GM18951 (cell line): ENCODE data around the gene RNF168.
"Not testable (repeated sequence)": the region's sequence is repeated elsewhere in the genome, so short reads cannot be mapped to it uniquely, and the experiment has no call there.

ENCODE experiments used
- POLR2A ChIP-seq: IDR thresholded peaks from 4 replicates; pipeline ENCODE4 v1.6.1; 2011; ENCODE audit warnings: mild to moderate bottlenecking; ENCODE audit not compliant: insufficient read length, insufficient read depth; ENCODE audit errors: extremely low read depth
- in situ Hi-C: fragments of 300-500 bp; cut with MboI; formaldehyde crosslinking; loops from one replicate; pipeline ENCODE4 v1.12.0; 2022; ENCODE audit warnings: low sequenced_read_pairs, mixed read lengths, inconsistent platforms; ENCODE audit not compliant: unreplicated experiment

RNF168 gene

GRCh38 chr3:196524527-196524926, 21.0 kb upstream of the RNF168 start:
- no peak for TF ChIP-seq POLR2A
- in situ Hi-C loops = no loop called here

GRCh38 chr3:196523841-196524240, 20.3 kb upstream of the RNF168 start:
- in situ Hi-C loops = no loop called here
- TF ChIP-seq POLR2A = no peak

DNA sequence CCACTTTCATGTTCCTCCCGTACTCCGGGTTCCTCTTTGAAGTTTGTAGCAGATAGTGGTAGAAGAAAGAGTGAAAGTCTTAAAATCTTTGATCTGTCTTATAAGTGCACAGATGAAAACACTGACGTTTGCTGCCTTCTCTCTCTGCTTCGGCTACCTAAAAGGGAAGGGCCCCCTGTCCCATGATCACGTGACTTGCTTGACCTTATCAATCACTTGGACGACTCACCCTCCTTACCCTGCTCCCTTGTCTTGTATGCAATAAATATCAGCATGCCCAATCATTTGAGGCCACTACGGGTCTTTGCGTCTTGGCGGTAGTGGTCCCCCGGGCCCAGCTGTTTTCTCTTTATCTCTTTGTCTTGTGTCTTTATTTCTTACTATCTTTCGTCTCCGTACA, 17.7 kb upstream of the RNF168 start:
- in situ Hi-C loops = not testable (repeated sequence)

- no peak for TF ChIP-seq POLR2A
- in situ Hi-C loops = no loop called here
Measured at GRCh38 chr3:196519718-196520082, 16.1 kb upstream of the RNF168 start.

DNA sequence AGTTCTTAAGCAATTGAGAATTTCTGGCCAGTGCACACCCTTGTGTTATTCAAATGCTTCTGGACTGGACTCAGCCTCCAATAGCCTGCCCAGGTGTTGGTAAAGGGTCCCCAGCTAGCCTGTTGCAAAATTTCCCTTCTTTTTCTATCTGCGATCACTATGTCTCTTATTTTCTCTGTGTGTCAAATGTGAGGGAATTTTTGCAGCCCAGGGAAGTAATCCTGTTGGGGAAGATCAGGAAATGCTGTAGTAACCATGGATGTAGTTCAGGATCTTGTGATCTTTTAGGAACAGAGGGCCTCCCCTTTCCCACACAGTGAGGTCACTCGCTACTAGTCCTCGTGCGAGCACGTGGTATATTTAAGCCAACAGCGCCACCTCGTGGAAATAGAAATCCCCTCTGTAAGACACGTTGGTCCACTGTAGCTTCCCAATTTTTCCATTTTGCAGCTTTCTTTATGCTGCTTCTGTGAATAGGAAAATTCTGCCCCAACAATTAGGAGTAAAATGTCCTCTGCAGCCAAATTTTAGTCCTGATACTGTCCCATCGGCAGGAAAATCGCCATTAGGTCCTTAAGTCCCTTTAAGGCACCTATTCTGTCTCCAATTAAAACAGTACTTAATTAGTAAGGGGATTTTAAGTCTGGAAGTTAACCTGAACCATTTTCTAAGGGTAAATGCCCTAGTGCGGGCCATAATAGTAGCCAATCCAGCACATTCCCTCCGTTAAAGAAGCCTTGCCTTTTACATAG, 15.6 kb upstream of the RNF168 start:
- in situ Hi-C loops = no loop called here

GRCh38 chr3:196517919-196518318, 14.4 kb upstream of the RNF168 start:
- TF ChIP-seq POLR2A = no peak
- in situ Hi-C loops = no loop called here

More for the DNA sequence above, 15.6 kb upstream of the RNF168 start:
- no peak for TF ChIP-seq POLR2A

DNA sequence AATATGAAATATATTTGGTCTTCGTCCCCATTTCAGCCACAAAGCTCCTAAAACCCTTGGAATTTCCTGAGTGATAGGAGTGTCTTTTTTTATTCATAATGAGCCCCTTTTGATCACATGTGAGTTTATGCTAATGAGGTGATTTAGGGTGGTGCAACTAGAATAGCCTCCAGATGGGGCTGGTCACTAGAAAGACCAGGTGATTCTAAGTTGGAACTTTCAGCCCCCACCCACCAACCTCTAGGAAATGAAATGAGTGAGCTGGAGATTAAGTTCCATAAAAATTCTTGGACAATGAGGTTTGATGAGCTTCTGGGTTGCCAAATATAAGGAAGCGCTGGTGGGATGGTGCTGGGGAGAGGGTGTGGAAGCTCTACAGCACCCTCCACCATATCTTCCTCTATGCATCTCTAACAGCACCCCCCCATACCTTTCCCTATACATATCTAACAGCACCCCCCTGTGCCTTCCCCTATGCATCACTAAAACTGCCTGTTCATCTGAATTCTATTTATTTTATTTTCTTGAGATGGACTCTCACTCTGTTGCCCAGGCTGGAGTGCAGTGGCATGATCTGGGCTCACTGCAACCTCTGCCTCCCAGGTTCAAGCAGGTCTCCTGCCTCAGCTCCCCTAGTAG, 13.7 kb upstream of the RNF168 start:
- no peak for TF ChIP-seq POLR2A
- in situ Hi-C loops = no loop called here

DNA sequence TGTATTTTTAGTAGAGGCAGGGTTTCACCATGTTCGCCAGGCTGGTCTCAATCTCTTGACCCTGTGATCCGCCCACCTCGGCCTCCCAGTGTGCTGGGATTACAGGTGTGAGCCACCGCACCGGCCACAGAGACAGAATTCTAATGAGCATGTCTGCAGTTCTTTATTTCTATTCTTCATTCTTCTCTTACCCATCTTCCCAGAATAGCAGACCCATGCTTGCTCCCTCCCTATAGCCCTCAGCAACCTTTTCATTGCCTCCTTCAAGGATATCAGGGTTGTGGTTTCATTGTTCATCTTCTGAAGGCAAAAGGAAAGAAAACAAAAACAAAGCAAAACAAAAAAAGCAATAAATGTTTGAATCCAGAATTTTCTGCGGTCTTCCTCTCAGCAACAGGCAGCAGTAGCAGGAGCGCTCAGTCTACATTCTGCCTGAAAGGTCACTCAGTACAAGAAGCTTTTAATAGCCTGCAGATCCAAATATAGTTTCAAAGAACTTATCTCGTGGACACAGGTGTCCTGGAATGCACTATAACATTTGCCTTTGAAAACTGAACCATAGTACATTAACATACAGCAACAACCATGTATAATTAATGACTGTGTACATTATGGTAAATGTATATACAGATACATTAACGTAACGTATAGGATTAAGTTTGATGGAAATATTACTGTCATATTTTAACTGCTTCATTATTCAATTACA, 11.5 kb upstream of the RNF168 start, which contains the start of gene SMCO1:
SMCO1 (minus strand) TSS at position 434 of the 709 bp plus-strand sequence; CDS start at position 297, 137 bp downstream.
- no peak for TF ChIP-seq POLR2A
- in situ Hi-C loops = no loop called here

GRCh38 chr3:196514350-196514716, 10.8 kb upstream of the RNF168 start:
- in situ Hi-C loops = no loop called here
- TF ChIP-seq POLR2A = no peak

DNA sequence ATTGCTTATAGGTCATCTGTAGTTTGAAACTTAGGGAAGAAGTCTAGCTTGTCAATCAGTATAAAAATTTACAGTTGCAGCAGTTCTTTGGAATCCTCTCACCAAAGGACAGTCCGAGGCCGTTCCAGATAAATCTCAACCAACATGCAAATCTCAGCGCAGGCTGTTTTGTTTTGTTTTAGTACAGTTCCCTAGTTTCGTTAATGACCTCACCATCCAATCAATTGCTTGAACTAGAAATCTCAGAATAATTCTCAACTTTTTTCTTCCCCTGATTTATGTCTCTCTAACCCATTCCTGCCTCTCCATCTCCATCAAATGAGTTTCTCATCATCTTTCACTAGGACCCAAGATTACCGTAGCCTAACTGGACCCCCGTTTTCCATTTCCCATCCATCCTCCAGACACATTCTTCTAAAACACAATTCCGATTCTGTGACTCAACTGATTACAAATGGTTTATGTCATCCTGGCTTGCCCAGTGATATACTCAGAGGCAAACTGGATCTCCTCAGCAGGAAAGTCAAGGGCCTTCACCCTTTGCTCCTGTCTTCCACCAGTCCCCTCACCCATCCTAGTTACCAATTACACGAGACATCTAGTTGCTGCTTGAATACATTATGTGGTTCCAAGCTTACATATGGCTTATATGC, 10.3 kb upstream of the RNF168 start:
- in situ Hi-C loops = no loop called here
- TF ChIP-seq POLR2A = no peak

GRCh38 chr3:196511646-196512425, 8.3 kb upstream of the RNF168 start:
- in situ Hi-C loops = not testable (repeated sequence)

DNA sequence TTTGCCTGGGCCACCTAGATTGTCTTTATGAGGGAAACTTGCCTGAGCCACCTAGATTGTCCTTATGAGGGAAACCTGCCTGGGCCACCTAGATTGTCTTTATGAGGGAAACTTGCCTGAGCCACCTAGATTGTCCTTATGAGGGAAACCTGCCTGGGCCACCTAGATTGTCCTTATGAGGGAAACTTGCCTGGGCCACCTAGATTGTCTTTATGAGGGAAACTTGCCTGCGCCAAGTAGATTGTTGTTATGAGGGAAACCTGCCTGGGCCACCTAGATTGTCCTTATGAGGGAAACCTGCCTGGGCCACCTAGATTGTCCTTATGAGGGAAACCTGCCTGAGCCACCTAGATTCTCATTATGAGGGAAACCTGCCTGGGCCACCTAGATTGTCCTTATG, 7.5 kb upstream of the RNF168 start:
- in situ Hi-C loops = not testable (repeated sequence)

DNA sequence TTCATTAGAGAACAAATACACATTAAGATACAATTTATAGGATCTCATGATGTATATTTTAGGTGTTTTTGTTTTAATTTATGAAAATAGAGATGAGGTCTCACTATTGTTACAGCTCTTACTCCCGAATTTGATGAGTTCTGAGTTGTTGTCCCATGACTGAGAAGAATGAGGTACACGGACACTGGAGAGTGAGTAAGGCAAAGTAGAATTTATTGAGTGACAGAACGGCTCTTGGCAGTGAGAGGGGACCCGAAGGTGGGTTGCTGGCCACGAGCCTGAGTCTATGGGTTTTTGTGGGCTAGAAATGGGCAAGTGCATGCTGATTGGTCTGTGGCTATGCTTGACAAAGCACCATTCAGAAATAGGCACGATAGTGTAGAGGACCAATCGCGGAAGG, 3.1 kb upstream of the RNF168 start:
- no peak for TF ChIP-seq POLR2A
- in situ Hi-C loops = no loop called here
